HG03060 (cell line): ENCODE data around the gene FAM186B.
"Not testable (repeated sequence)": the region's sequence is repeated elsewhere in the genome, so short reads cannot be mapped to it uniquely, and the experiment has no call there.

Source experiments
- ATAC-seq: cut with Tn5 transposase; IDR thresholded peaks from one replicate; pipeline ENCODE4 v1.9.1; 2021; ENCODE audit warnings: low read depth, moderate number of reproducible peaks; ENCODE audit not compliant: unreplicated experiment

The FAM186B gene

GRCh38 chr12:49610785-49611184 lies 5.3 kb upstream of the FAM186B start:
- not testable (repeated sequence) for ATAC-seq

DNA sequence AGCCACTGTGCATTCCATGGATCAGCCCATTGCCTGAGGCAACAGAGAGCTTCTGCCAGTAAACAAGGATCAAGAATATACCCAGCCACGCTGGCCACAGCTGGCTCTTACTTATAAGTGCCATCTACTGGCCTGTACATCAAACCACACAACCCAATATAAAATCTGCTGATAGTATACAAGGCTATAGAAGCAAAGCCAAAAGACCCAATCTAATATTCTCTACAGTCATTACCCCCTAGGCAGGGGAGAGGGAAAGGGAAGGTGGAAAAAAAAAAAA lies 4.4 kb upstream of the FAM186B start:
- no peak for ATAC-seq

DNA sequence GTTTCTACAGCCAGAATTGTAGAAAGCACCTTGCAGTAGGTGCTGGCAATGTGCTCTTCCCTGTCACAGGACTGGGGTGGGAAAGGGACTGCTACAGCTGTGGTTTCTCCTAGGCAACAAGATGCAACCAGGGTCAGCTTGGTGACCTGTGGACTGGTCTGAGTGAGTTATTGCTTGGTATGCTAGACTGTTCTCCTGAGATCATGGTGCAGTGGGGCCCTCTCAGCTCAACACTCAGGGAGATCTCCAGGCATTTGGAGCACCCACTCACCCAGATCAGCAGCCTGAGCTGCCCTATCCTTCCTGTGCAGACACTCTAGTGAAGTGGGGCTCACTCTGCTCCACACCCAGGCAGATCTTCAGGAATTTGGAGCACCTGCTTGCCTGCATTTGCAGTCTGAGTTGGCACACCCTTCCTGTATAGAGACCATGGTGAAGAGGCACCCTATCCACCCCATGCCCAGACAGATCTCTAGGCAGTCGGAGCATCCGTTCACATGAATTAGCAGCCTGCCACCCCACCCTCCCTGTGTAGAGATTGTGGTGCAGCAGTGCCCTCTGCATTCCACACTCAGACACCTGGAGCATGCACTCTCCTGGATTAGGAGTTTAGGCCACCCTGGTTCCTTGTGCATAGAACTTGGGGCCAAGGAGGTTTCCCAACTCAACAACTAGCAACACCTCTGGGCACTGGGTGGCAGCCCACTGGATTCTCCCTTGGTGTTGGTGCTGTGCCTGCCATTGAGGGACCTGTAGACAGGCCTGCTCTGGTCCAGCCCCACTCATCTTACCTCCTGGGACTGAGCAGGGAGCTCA lies 3.8 kb upstream of the FAM186B start:
- no peak for ATAC-seq

GRCh38 chr12:49604856-49605255 lies 583 bp downstream of the FAM186B start:
- no peak for ATAC-seq

DNA sequence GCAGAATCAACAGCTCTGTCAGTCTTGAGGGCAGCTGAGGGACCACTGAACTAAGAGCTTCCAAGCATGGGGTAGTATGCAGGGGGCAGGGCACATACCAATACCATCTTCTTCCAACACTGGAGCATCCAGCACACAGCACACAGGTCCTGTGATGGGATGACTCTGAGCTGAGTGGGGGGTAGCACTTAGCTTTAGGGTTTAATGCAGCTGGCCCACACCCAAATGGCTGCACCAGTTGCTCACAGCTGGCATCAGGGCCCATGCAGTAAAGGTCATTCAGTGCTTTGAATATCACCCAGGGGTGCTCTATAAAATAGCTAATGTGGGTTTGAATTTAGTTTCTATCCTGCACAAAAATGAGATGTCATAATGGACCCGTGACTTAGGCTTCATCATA lies 1.7 kb downstream of the FAM186B start:
- ATAC-seq, result no peak

GRCh38 chr12:49599961-49600360 lies 5.5 kb downstream of the FAM186B start:
- no peak for ATAC-seq

- no peak for ATAC-seq
These were observed 6.9 kb downstream of the FAM186B start for GRCh38 chr12:49598527-49598926.

DNA sequence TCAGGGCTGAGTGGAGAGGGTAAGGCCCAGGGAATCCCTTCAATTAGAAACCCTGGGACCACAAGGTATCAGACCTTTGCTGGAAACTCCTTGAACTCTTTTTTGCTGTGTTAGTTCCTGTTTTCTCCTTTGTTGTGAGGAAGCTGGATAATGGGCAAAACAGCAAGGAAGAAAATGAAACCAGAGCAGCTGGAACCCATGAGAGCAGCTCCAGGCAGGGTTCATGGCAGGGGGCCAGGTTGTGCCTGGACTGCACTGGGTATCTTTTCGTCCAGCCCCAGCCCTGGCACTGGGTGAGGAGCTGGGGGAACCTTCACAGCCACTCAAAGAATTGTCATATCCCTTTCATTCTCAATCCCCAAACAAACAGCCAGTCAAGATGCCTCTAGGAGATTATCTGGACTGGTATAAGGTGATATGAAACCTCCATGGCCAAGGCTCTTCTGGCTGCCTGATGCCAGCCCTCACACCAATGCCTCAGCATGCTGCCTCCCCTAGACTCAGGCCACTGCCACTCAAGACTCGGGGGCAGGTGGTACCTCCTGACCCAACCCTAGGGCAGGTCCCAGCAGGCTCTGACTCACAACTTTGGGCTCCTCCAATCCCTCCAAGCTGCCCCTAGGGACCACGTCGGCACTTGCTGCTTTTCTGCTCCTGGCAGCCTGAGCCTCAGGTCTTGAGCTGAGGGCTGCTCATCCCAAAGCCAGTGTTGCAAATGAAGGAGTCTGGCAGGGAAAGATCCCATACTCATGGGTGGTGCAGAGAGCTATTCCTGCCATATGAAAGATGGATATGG lies 16.5 kb downstream of the FAM186B start:
- no peak for ATAC-seq

- no peak for ATAC-seq
These were observed 17.2 kb downstream of the FAM186B start for GRCh38 chr12:49588281-49588680.

GRCh38 chr12:49587174-49587908 lies 18.1 kb downstream of the FAM186B start:
- ATAC-seq, result no peak

- no peak for ATAC-seq
These were observed 19.7 kb downstream of the FAM186B start for GRCh38 chr12:49585477-49586459.

DNA sequence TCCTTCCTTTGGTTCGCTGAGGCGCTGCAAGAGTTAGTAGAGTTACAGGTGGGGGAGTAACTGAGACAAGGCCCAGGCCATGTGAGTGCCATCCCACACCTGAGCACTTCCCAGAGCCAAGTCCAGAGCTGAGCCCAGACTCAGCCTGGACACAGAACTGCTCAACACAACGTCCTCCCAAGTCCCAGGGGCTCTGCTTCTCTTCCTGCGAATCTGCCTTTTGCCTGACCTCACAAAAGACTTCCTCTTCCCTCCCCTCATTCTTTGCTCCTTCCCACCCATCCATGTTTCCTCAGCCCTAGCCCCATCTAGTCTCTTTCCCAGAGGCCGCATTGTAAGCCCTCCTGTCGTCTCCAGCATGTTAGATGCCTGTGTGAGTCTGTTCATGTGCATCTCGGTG lies 20.8 kb downstream of the FAM186B start:
- ATAC-seq, result no peak

- no peak for ATAC-seq
These were observed 21.9 kb downstream of the FAM186B start for GRCh38 chr12:49583366-49584094.

DNA sequence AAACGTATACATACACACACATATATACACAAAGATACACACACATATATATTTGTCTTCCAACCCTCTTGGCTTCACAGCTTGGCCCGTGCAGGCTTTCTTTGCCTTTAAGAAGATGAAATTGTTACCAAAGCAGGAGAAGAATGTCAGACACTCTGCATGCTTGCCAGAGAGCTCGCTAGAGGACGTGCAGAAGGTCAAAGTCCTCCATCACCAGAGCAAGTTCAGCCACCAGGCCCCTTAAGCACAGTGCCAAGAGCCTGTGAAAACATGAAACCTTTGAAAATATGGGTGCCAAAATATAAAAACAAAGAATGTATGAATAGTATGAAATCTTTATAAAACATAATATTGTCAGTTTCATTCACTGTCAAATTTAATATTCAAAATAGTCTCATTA lies 22.6 kb downstream of the FAM186B start:
- no peak for ATAC-seq

- no peak for ATAC-seq
These were observed 23.2 kb downstream of the FAM186B start for GRCh38 chr12:49582201-49582600.

GRCh38 chr12:49580572-49581535 lies 24.6 kb downstream of the FAM186B start:
- ATAC-seq, result no peak

GRCh38 chr12:49578471-49579112 lies 26.8 kb downstream of the FAM186B start:
- no peak for ATAC-seq
